GM12878 (cell line): ENCODE data around the gene REN. TPM values are rescaled to one million over a fixed set of nuclear protein-coding genes. Genes with fewer than 3 reads are reported as not detected.

Experiments
- ATAC-seq: fragments of 200-7000 bp; cut with Tn5 transposase; 3 replicates; pipeline ENCODE4 v1.9.1; 2020; ENCODE audit warnings: mild to moderate bottlenecking, moderate library complexity
- BruUV-seq: library from RNA; stranded (reverse); fragments of 400-500 nt; replicated peaks from 2 replicates; lab custom pipeline; 2021; lab: Mats Ljungman, UMichigan
- CTCF ChIA-PET: fragments of 300-600 bp; sonication (Branson Sonifier 250); formaldehyde crosslinking; extraction: SDS; loops from one replicate; lab custom pipeline; 2021; ENCODE audit warnings: inconsistent platforms; lab: Yijun Ruan, JAX
- POLR2A ChIA-PET: fragments of 350-600 bp; formaldehyde crosslinking; extraction: SDS; loops from one replicate; lab custom pipeline; 2021; ENCODE audit warnings: inconsistent platforms; lab: Charles Lee
- RAD21 ChIA-PET: fragments of 300-600 bp; sonication (Branson Sonifier 250); formaldehyde crosslinking; loops from one replicate; lab custom pipeline; 2023; ENCODE audit warnings: antibody characterized with exemption; ENCODE audit not compliant: unreplicated experiment; lab: Charles Lee
- SMC1A ChIA-PET: fragments of 300-600 bp; sonication (Branson Sonifier 250); formaldehyde crosslinking; loops from one replicate; lab custom pipeline; 2023; ENCODE audit not compliant: unreplicated experiment, uncharacterized antibody; lab: Charles Lee
- DNase-seq: peaks from one replicate; pipeline ENCODE4 v3.0.0-alpha.2; 2011; ENCODE audit warnings: low read depth, low spot score
- FAIRE-seq: peaks from 3 replicates; lab custom pipeline; 2011; peaks lifted over from hg19 to GRCh38; lab: Jason Lieb, UNC
- H2AFZ ChIP-seq: 2 replicates; pipeline ENCODE4 v1.6.0; 2011; ENCODE audit warnings: low read depth, low read length, control low read depth; ENCODE audit not compliant: control insufficient read depth
- H3K27ac ChIP-seq: 2 replicates; pipeline ENCODE4 v1.5.1; 2011; ENCODE audit warnings: control low read depth; ENCODE audit not compliant: control insufficient read depth, insufficient read depth
- H3K27me3 ChIP-seq, 2 experiments: replicated peaks in 1 of 2; 2 replicates each; pipeline versions ENCODE4 v1.6.0 to v1.6.1; 2011; ENCODE audit warnings: low read length in 1 of 2; ENCODE audit not compliant: control insufficient read depth in 2 of 2, insufficient read depth in 2 of 2
- H3K36me3 ChIP-seq, 2 experiments: 2 replicates each; pipeline ENCODE4 v1.5.1; 2011; ENCODE audit warnings: low read length in 1 of 2; ENCODE audit not compliant: control insufficient read depth in 2 of 2, insufficient read depth in 2 of 2
- H3K4me1 ChIP-seq: 2 replicates; pipeline ENCODE4 v1.6.1; 2011; ENCODE audit warnings: mild to moderate bottlenecking, low read length, moderate library complexity, mixed read lengths; ENCODE audit not compliant: control insufficient read depth, insufficient read depth
- H3K4me2 ChIP-seq: 2 replicates; pipeline ENCODE4 v1.6.0; 2011; ENCODE audit warnings: control low read depth; ENCODE audit not compliant: control insufficient read depth, insufficient read depth
- H3K4me3 ChIP-seq: fragments of 200-600 bp; sonication (generic); 2 replicates; pipeline ENCODE4 v1.5.1; 2016
- H3K79me2 ChIP-seq: 2 replicates; pipeline ENCODE4 v1.6.0; 2011; ENCODE audit warnings: low read length; ENCODE audit not compliant: control insufficient read depth, insufficient read depth
- H3K9ac ChIP-seq: 2 replicates; pipeline ENCODE4 v1.8.0; 2011; ENCODE audit warnings: low read length, control low read depth, mixed read lengths; ENCODE audit not compliant: control insufficient read depth, insufficient read depth
- H3K9me3 ChIP-seq: replicated peaks from 3 replicates; pipeline ENCODE4 v1.5.1; 2011; ENCODE audit warnings: mild to moderate bottlenecking, low read length; ENCODE audit not compliant: control insufficient read depth, insufficient read depth
- H4K20me1 ChIP-seq: 2 replicates; pipeline ENCODE4 v1.6.0; 2011; ENCODE audit not compliant: control insufficient read depth, insufficient read depth
- BHLHE40 ChIP-seq, 2 experiments: fragments of 450-650 bp in 1 of 2; IDR thresholded peaks; 2 replicates each; pipeline ENCODE4 v1.6.1; 2011 to 2017; ENCODE audit warnings: low read depth in 2 of 2, borderline replicate concordance in 1 of 2, improper control_type of control experiment in 1 of 2, low read length in 1 of 2, mild to moderate bottlenecking in 1 of 2
- ESRRA ChIP-seq: IDR thresholded peaks from 2 replicates; pipeline ENCODE4 v1.6.1; 2012; ENCODE audit warnings: mild to moderate bottlenecking, low read length, improper control_type of control experiment
- HDAC2 ChIP-seq: fragments of 200-600 bp; sonication (generic); IDR thresholded peaks from 2 replicates; pipeline ENCODE4 v1.6.1; 2017
- JUNB ChIP-seq: IDR thresholded peaks from 2 replicates; pipeline ENCODE4 v1.6.1; 2016; ENCODE audit warnings: antibody characterized with exemption, mild to moderate bottlenecking
- JUND ChIP-seq: IDR thresholded peaks from 2 replicates; pipeline ENCODE4 v1.6.1; 2012; ENCODE audit warnings: low read depth, mild to moderate bottlenecking, low read length, improper control_type of control experiment, moderate library complexity
- KAT2A ChIP-seq: conservative IDR thresholded peaks from 2 replicates; pipeline ENCODE4 v1.6.1; 2011; ENCODE audit warnings: low read depth, low read length; ENCODE audit not compliant: control insufficient read depth
- RB1 ChIP-seq: fragments of 450-650 bp; formaldehyde crosslinking; IDR thresholded peaks from 2 replicates; pipeline ENCODE4 v1.6.1; 2017; ENCODE audit warnings: mild to moderate bottlenecking, borderline replicate concordance
- TCF12 ChIP-seq: IDR thresholded peaks from 2 replicates; pipeline ENCODE4 v1.6.1; 2011; ENCODE audit warnings: low read depth, mild to moderate bottlenecking, low read length
- ZNF217 ChIP-seq: fragments of 450-650 bp; IDR thresholded peaks from 2 replicates; pipeline ENCODE4 v1.6.1; 2017; ENCODE audit warnings: antibody characterized with exemption, mild to moderate bottlenecking
- ZNF24 ChIP-seq: fragments of 450-650 bp; IDR thresholded peaks from 2 replicates; pipeline ENCODE4 v1.6.1; 2017; ENCODE audit warnings: antibody characterized with exemption, mild to moderate bottlenecking
- whole genome bisulfite sequencing: methylation state at CpG from one replicate; pipeline ENCODE4 v1.1.6; 2016; ENCODE audit warnings: low lambda C conversion rate; ENCODE audit not compliant: insufficient replicate concordance, insufficient coverage; ENCODE audit errors: missing lambda C conversion rate; 5-methylcytosine and 5-hydroxymethylcytosine counted together
- in situ Hi-C: fragments of 300-500 bp; cut with MboI; formaldehyde crosslinking; loops from 9 replicates; pipeline ENCODE4 v1.14.3; 2018; ENCODE audit warnings: mixed read lengths
- intact Hi-C: fragments of 100-400 bp; cut with micrococcal nuclease; formaldehyde crosslinking; loops from one replicate; pipeline ENCODE4 v1.14.2; 2022; ENCODE audit not compliant: unreplicated experiment
- polyA plus RNA-seq, 11 experiments: library from polyadenylated mRNA; depleted of rRNA in 4 of 11; unstranded in 6 of 11; stranded (reverse) in 5 of 11; fragments of >200 nt; fragmentation: Nextera tagmentation in 4 of 11; fragmentation: Illumina TruSeq in 1 of 11; extraction: Ambion mirVana in 4 of 11; extraction: Trizol in 1 of 11; gene quantifications; 1 replicate in 1 of 11; 2 replicates in 10 of 11; pipeline versions ENCODE4 v1.2.1 to v1.2.3, GENCODE V29; 2011 to 2016; ENCODE audit warnings: inconsistent platforms in 2 of 11, missing spikeins in 2 of 11, low read depth in 1 of 11
- total RNA-seq, 4 experiments: library from RNA; depleted of rRNA in 3 of 4; stranded (reverse); fragments of >200 nt in 3 of 4; fragmentation: Illumina TruSeq in 1 of 4; extraction: Trizol in 1 of 4; gene quantifications; 2 replicates each; pipeline versions ENCODE4 v1.2.1 to v1.2.3, GENCODE V29; 2013 to 2021
- TF ChIP-seq, protein P1 (sequence below), 3 experiments: IDR thresholded peaks in 2 of 3; conservative IDR thresholded peaks in 1 of 3; 2 replicates each; pipeline ENCODE4 v1.5.1; 2011; ENCODE audit warnings: low read depth in 3 of 3, low read length in 3 of 3, mild to moderate bottlenecking in 3 of 3, control low read depth in 2 of 3, moderate library complexity in 2 of 3, inconsistent platforms in 1 of 3, mixed read lengths in 1 of 3; ENCODE audit not compliant: control insufficient read depth in 2 of 3, insufficient read depth in 1 of 3; ENCODE audit errors: extremely low read depth in 1 of 3
- TF ChIP-seq, protein P2 (sequence below): fragments of 450-650 bp; IDR thresholded peaks from 2 replicates; pipeline ENCODE4 v1.6.1; 2017; ENCODE audit warnings: mild to moderate bottlenecking

REN gene
- total and polyA plus RNA-seq, 10 of the 15 experiments (the other 5 are each of a cell fraction or from before 2014, with no cell fraction given), result not detected

DNA sequence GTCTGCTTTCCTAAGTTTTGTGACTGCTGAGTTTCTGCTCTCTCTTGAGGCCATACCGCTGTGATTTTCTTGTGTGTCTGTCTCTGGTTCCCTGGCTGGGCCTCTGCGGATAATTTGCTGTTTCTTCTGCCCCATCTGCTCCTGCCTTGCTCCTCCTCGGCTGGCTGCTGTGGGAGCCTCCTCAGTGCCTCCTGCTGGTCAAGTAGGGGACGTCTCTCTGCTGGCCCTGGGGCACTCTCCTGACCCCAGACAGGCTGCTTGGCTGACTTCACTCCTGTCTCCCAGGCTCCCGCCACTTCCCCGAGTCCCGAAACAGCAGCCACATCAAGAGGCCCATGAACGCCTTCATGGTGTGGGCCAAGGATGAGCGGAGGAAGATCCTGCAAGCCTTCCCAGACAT, 42.8 kb downstream of the REN start:
- FAIRE-seq (no peak), ATAC-seq (peak; percentile 53; the same call in 2 of the 3 replicates), DNase-seq (no peak)
- TF ChIP-seq, protein P1, sequence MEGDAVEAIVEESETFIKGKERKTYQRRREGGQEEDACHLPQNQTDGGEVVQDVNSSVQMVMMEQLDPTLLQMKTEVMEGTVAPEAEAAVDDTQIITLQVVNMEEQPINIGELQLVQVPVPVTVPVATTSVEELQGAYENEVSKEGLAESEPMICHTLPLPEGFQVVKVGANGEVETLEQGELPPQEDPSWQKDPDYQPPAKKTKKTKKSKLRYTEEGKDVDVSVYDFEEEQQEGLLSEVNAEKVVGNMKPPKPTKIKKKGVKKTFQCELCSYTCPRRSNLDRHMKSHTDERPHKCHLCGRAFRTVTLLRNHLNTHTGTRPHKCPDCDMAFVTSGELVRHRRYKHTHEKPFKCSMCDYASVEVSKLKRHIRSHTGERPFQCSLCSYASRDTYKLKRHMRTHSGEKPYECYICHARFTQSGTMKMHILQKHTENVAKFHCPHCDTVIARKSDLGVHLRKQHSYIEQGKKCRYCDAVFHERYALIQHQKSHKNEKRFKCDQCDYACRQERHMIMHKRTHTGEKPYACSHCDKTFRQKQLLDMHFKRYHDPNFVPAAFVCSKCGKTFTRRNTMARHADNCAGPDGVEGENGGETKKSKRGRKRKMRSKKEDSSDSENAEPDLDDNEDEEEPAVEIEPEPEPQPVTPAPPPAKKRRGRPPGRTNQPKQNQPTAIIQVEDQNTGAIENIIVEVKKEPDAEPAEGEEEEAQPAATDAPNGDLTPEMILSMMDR (IDR thresholded peaks at IDR 0.05 in 2 of 3, conservative IDR thresholded peaks at IDR 0.05 in 1 of 3; ENCODE audit: control insufficient read depth in 2 of 3, extremely low read depth in 1 of 3, insufficient read depth in 1 of 3, low read depth in 3 of 3, low read length in 3 of 3), result 0 out of 6 replicates have a peak, but pooled peaks of 2 of the 3 experiments have one; percentile 10 to 19
- TF ChIP-seq ZNF24, result no peak
- Histone ChIP-seq H3K4me3 (no peak overlapping the region), H3K4me2 (no peak overlapping the region), H2AFZ (no peak overlapping the region), H4K20me1 (no peaks in the 10 kb centered on the region), H3K36me3 (no peaks in the 10 kb centered on the region), H3K9me3 (no peaks in the 10 kb centered on the region), H3K4me1 (no peaks in the 10 kb centered on the region), H3K9ac (no peak overlapping the region), H3K27ac (no peak overlapping the region), H3K79me2 (no peaks in the 10 kb centered on the region), H3K27me3 (no peaks in the 10 kb centered on the region; a peak in 2 of 4 replicates)
- RAD21 ChIA-PET, result no interaction called here
- 45% methylated on average over 9 of the region's 9 CpGs for WGBS
- in situ Hi-C loops (no loop called here), intact Hi-C loops (no loop called here)
- BruUV-seq, result no TSS peak
- POLR2A ChIA-PET, result no interaction called here
- SMC1A ChIA-PET, result interaction anchor here (0.5 kb wide), 1 partner anchor 90 kb away, joined by 3 read pairs; no protein-coding TSS in a partner anchor
- CTCF ChIA-PET, result interaction anchor here (1.2 to 2.0 kb wide), 2 partner anchors 251 to 252 kb away, joined by 4 to 7 read pairs; no protein-coding TSS in a partner anchor

DNA sequence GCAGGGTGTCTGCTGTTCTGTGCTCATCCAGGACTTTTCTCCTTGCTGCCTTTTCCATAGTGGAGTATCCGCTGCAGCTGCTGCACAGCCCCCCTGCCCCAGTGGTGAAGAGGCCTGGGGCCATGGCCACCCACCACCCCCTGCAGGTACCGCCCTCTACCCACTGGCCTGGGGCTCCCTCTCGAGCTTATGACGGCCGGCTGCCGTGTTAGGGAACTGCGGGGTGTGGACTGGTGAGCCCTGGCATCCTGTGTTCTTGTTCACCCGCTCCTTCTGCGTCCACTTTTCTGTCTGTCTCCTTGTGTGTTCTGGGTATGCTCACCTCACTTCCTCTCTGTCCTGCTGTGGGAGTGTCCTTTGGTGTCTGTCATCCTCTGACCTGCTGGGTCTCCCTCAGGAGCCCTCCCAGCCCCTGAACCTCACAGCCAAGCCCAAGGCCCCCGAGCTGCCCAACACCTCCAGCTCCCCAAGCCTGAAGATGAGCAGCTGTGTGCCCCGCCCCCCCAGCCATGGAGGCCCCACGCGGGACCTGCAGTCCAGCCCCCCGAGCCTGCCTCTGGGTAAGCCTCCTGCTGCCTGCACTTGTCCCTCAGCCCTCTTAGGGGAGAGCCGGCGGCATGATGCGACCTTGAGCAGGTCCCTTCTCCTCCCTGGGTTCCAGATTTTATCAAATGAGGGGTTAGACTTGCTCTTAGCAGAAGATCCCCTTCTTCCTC, 44.1 kb downstream of the REN start:
- no TSS peak for BruUV-seq
- intact Hi-C loops, result no loop called here
- WGBS, result 41% methylated on average over 13 of the region's 17 CpGs
- H3K79me2 ChIP-seq, result no peaks in the 10 kb centered on the region
- ChIA-PET SMC1A (interaction anchor here (1.0 kb wide), 1 partner anchor 251 kb away, joined by 3 read pairs; no protein-coding TSS in a partner anchor), RAD21 (no interaction called here), CTCF (interaction anchor here (2.6 kb wide), 1 partner anchor 250 kb away, joined by 9 read pairs; no protein-coding TSS in a partner anchor), POLR2A (no interaction called here)
- H3K9me3 ChIP-seq, result no peaks in the 10 kb centered on the region
- H4K20me1 ChIP-seq, result no peaks in the 10 kb centered on the region
- in situ Hi-C loops, result no loop called here
- H3K36me3 ChIP-seq, result no peaks in the 10 kb centered on the region
- H3K9ac ChIP-seq, result no peak overlapping the region
- DNase-seq (no peak), FAIRE-seq (no peak), ATAC-seq (no peak)
- no peaks in the 10 kb centered on the region; a peak in 2 of 4 replicates for H3K27me3 ChIP-seq
- no peak overlapping the region for H3K4me3 ChIP-seq
- H3K4me2 ChIP-seq, result no peak overlapping the region
- H3K4me1 ChIP-seq, result no peaks in the 10 kb centered on the region
- no peak overlapping the region for H3K27ac ChIP-seq
- no peak overlapping the region for H2AFZ ChIP-seq
- no peak for TF ChIP-seq KAT2A
- TF ChIP-seq RB1, result no peak
- no peak for TF ChIP-seq ZNF217
- no peak for TF ChIP-seq HDAC2
- no peak for TF ChIP-seq BHLHE40 (IDR thresholded peaks at IDR 0.05; ENCODE audit: borderline replicate concordance in 1 of 2, low read depth in 2 of 2, low read length in 1 of 2)
- no peak for TF ChIP-seq JUNB
- TF ChIP-seq, protein P2, sequence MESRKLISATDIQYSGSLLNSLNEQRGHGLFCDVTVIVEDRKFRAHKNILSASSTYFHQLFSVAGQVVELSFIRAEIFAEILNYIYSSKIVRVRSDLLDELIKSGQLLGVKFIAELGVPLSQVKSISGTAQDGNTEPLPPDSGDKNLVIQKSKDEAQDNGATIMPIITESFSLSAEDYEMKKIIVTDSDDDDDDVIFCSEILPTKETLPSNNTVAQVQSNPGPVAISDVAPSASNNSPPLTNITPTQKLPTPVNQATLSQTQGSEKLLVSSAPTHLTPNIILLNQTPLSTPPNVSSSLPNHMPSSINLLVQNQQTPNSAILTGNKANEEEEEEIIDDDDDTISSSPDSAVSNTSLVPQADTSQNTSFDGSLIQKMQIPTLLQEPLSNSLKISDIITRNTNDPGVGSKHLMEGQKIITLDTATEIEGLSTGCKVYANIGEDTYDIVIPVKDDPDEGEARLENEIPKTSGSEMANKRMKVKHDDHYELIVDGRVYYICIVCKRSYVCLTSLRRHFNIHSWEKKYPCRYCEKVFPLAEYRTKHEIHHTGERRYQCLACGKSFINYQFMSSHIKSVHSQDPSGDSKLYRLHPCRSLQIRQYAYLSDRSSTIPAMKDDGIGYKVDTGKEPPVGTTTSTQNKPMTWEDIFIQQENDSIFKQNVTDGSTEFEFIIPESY, result no peak
- no peak for TF ChIP-seq ESRRA
- no peak for TF ChIP-seq JUND
- no peak for TF ChIP-seq TCF12
